ENCODE measurements around the gene COG4.
"Not testable (repeated sequence)": the region's sequence is repeated elsewhere in the genome, so short reads cannot be mapped to it uniquely, and the experiment has no call there.

COG4 gene

GRCh38 chr16:70465999-70466804 is 57.2 kb downstream of the COG4 start:
- TF ChIP-seq Cebpa-rat (IDR thresholded peaks at IDR 0.05): no peak
- Histone ChIP-seq H3K36me3 (peaks cover 32% of the 10 kb centered on the region), H3K4me1 (0 out of 2 replicates have a peak, but pooled peaks cover 6% of the 10 kb centered on the region)

GRCh38 chr16:70463235-70463634 is 60.1 kb downstream of the COG4 start:
- H3K4me1 ChIP-seq: 0 out of 2 replicates have a peak, but pooled peaks cover 17% of the 10 kb centered on the region
- no peak overlapping the region for H3K9ac ChIP-seq
- H3K36me3 ChIP-seq: peaks cover 32% of the 10 kb centered on the region
- H3K9me3 ChIP-seq: no peaks in the 10 kb centered on the region
- H3K4me2 ChIP-seq: no peak overlapping the region
- no peak overlapping the region for H3K27ac ChIP-seq
- TF ChIP-seq Cebpa-rat (IDR thresholded peaks at IDR 0.05): no peak
- H3K4me3 ChIP-seq: no peak overlapping the region
- no peaks in the 10 kb centered on the region for H4K20me1 ChIP-seq
- no peaks in the 10 kb centered on the region for H3K27me3 ChIP-seq

More at GRCh38 chr16:70465999-70466804, 57.2 kb downstream of the COG4 start:
- no peak overlapping the region for H3K9ac ChIP-seq
- no peak overlapping the region for H3K4me3 ChIP-seq
- H3K27ac ChIP-seq: no peak overlapping the region
- no peaks in the 10 kb centered on the region for H3K9me3 ChIP-seq
- no peaks in the 10 kb centered on the region for H3K27me3 ChIP-seq
- H3K4me2 ChIP-seq: no peak overlapping the region
- no peaks in the 10 kb centered on the region for H4K20me1 ChIP-seq

- H3K4me2 ChIP-seq: no peak overlapping the region
- no peaks in the 10 kb centered on the region for H3K9me3 ChIP-seq
- H3K9ac ChIP-seq: no peak overlapping the region
- H4K20me1 ChIP-seq: no peaks in the 10 kb centered on the region
- peaks cover 26% of the 10 kb centered on the region for H3K36me3 ChIP-seq
- H3K4me3 ChIP-seq: no peak overlapping the region
- 0 out of 2 replicates have a peak, but pooled peaks cover 17% of the 10 kb centered on the region for H3K4me1 ChIP-seq
- no peak for TF ChIP-seq Cebpa-rat (IDR thresholded peaks at IDR 0.05)
- 0 out of 2 replicates have a peak overlapping the region, but pooled peaks have one; percentile 26 for H3K27ac ChIP-seq
- no peaks in the 10 kb centered on the region for H3K27me3 ChIP-seq
Observed at GRCh38 chr16:70460737-70461261, 62.6 kb downstream of the COG4 start.

- Histone ChIP-seq H3K36me3 (0 out of 2 replicates have a peak, but pooled peaks cover 4% of the 10 kb centered on the region), H3K27ac (no peak overlapping the region), H3K4me3 (no peak overlapping the region), H3K4me1 (peaks cover 32% of the 10 kb centered on the region), H3K4me2 (no peak overlapping the region), H3K27me3 (no peaks in the 10 kb centered on the region), H3K9me3 (no peaks in the 10 kb centered on the region), H4K20me1 (no peaks in the 10 kb centered on the region), H3K9ac (no peak overlapping the region)
- TF ChIP-seq Cebpa-rat (IDR thresholded peaks at IDR 0.05): no peak
Observed at GRCh38 chr16:70457446-70458166, 65.7 kb downstream of the COG4 start.

GRCh38 chr16:70455910-70456309 is 67.4 kb downstream of the COG4 start:
- peaks cover 24% of the 10 kb centered on the region for H3K4me1 ChIP-seq
- no peaks in the 10 kb centered on the region for H3K9me3 ChIP-seq
- H3K27me3 ChIP-seq: no peaks in the 10 kb centered on the region
- no peaks in the 10 kb centered on the region for H3K36me3 ChIP-seq
- H4K20me1 ChIP-seq: no peaks in the 10 kb centered on the region
- H3K4me2 ChIP-seq: no peak overlapping the region
- no peak overlapping the region for H3K27ac ChIP-seq
- no peak overlapping the region for H3K4me3 ChIP-seq
- no peak for TF ChIP-seq Cebpa-rat (IDR thresholded peaks at IDR 0.05)
- H3K9ac ChIP-seq: no peak overlapping the region

- Histone ChIP-seq H3K36me3 (no peaks in the 10 kb centered on the region), H4K20me1 (no peaks in the 10 kb centered on the region), H3K27me3 (no peaks in the 10 kb centered on the region), H3K27ac (peak within 1 kb of the TSS; percentile 98), H3K4me1 (peaks cover 21% of the 10 kb centered on the region), H3K4me2 (peak within 1 kb of the TSS; percentile 98), H3K9ac (peak within 1 kb of the TSS; percentile 95), H3K9me3 (no peaks in the 10 kb centered on the region), H3K4me3 (peak within 1 kb of the TSS; percentile 88)
- TF ChIP-seq Cebpa-rat (IDR thresholded peaks at IDR 0.05): no peak
Observed at GRCh38 chr16:70454222-70455034, 68.9 kb downstream of the COG4 start, which contains the start of gene FCSK. FCSK (plus strand) TSS chr16:70454595; CDS start chr16:70463191, 8,596 bp downstream.

- Histone ChIP-seq H4K20me1 (no peaks in the 10 kb centered on the region), H3K4me1 (peaks cover 16% of the 10 kb centered on the region)
Observed at GRCh38 chr16:70453892-70454221, 69.5 kb downstream of the COG4 start.

GRCh38 chr16:70453117-70453891 is 70.0 kb downstream of the COG4 start:
- H3K27ac ChIP-seq: no peak overlapping the region
- H3K4me1 ChIP-seq: peaks cover 16% of the 10 kb centered on the region
- no peaks in the 10 kb centered on the region for H3K9me3 ChIP-seq
- no peaks in the 10 kb centered on the region for H3K36me3 ChIP-seq
- peak overlapping the region; percentile 88 for H3K4me3 ChIP-seq
- no peak for TF ChIP-seq Cebpa-rat (IDR thresholded peaks at IDR 0.05)
- no peaks in the 10 kb centered on the region for H4K20me1 ChIP-seq
- H3K27me3 ChIP-seq: no peaks in the 10 kb centered on the region
- H3K4me2 ChIP-seq: peak overlapping the region; percentile 98
- H3K9ac ChIP-seq: peak overlapping the region; percentile 95

More at GRCh38 chr16:70453892-70454221, 69.5 kb downstream of the COG4 start:
- H3K27me3 ChIP-seq: no peaks in the 10 kb centered on the region
- peak overlapping the region; percentile 98 for H3K4me2 ChIP-seq
- H3K9ac ChIP-seq: peak overlapping the region; percentile 95
- no peaks in the 10 kb centered on the region for H3K9me3 ChIP-seq
- TF ChIP-seq Cebpa-rat (IDR thresholded peaks at IDR 0.05): no peak
- H3K4me3 ChIP-seq: peak overlapping the region; percentile 88
- peak overlapping the region; percentile 98 for H3K27ac ChIP-seq
- H3K36me3 ChIP-seq: no peaks in the 10 kb centered on the region

GRCh38 chr16:70451004-70451340 is 72.4 kb downstream of the COG4 start:
- H3K9me3 ChIP-seq, H3K9ac ChIP-seq, H4K20me1 ChIP-seq, H3K4me3 ChIP-seq, H3K27me3 ChIP-seq, H3K4me2 ChIP-seq, H3K27ac ChIP-seq, H3K36me3 ChIP-seq: not testable (repeated sequence)
- peaks cover 26% of the 10 kb centered on the region for H3K4me1 ChIP-seq

GRCh38 chr16:70450142-70451003 is 73.0 kb downstream of the COG4 start:
- not testable (repeated sequence) for H3K4me3 ChIP-seq, H3K9me3 ChIP-seq, H3K36me3 ChIP-seq, H3K9ac ChIP-seq, H3K27me3 ChIP-seq, H3K4me2 ChIP-seq, H4K20me1 ChIP-seq, H3K27ac ChIP-seq
- H3K4me1 ChIP-seq: peaks cover 24% of the 10 kb centered on the region

Data from BLaER1 (cell line).